ENCODE data around the gene HFE.

Gene HFE

GRCh38 chr6:26130581-26131249, 43.5 kb downstream of the HFE start:
- no peak for DNase-seq

- DNase-seq: no peak
These were observed 44.4 kb downstream of the HFE start for GRCh38 chr6:26131618-26132017.

GRCh38 chr6:26133730-26134129, 46.5 kb downstream of the HFE start:
- no peak for DNase-seq

GRCh38 chr6:26136321-26136720, 49.1 kb downstream of the HFE start:
- DNase-seq: no peak

GRCh38 chr6:26140254-26140966, 53.2 kb downstream of the HFE start:
- DNase-seq: no peak

- no peak for DNase-seq
These were observed 53.7 kb downstream of the HFE start for GRCh38 chr6:26140967-26141294.

GRCh38 chr6:26141378-26141904, 54.2 kb downstream of the HFE start:
- DNase-seq: peak in 55 of 58 donors; percentile 24 to 89 (median 67)

GRCh38 chr6:26142026-26142425, 54.8 kb downstream of the HFE start:
- no peak for DNase-seq
